ENCODE data around the gene BORCS8. TPM values are rescaled to one million over a fixed set of nuclear protein-coding genes. Genes with fewer than 3 reads are reported as not detected.

The BORCS8 gene
- total and polyA plus RNA-seq, 2 of the 13 experiments (the other 11 are each of a cell fraction or from before 2014, with no cell fraction given) = 9.6 to 13.3 TPM

GRCh38 chr19:19138109-19138981 lies 53.6 kb downstream of the BORCS8 start, which contains the start of gene TMEM161A (continued):
- TF ChIP-seq ZBTB40 (IDR thresholded peaks at IDR 0.05) (no peak), ZBTB40 (CRISPR knock-in tag; IDR thresholded peaks at IDR 0.05) (peak; percentile 18; the same call in 1 of the 2 replicates), ZNF580 (CRISPR knock-in tag; IDR thresholded peaks at IDR 0.05; ENCODE audit: borderline replicate concordance, low read depth) (peak; percentile 73; the same call in 1 of the 2 replicates), ZNF34 (CRISPR knock-in tag; IDR thresholded peaks at IDR 0.05; ENCODE audit: borderline replicate concordance) (no peak), ZNF562 (CRISPR knock-in tag; IDR thresholded peaks at IDR 0.05; ENCODE audit: borderline replicate concordance) (no peak), GFI1 (CRISPR knock-in tag; IDR thresholded peaks at IDR 0.05; ENCODE audit: borderline replicate concordance) (peak; percentile 53; the same call in 1 of the 2 replicates), ZNF740 (CRISPR knock-in tag; IDR thresholded peaks at IDR 0.05) (peak; percentile 92), YY1 (IDR thresholded peaks at IDR 0.05; ENCODE audit: insufficient read depth, insufficient replicate concordance, low read depth, low read length) (peak; percentile 53), ZFX (CRISPR knock-in tag; IDR thresholded peaks at IDR 0.05; ENCODE audit: low read depth) (peak; percentile 95), CBX2 (IDR thresholded peaks at IDR 0.05; ENCODE audit: low read depth, low read length) (no peak), CBX2 (CRISPR knock-in tag; IDR thresholded peaks at IDR 0.05; ENCODE audit: low read depth) (no peak), RBFOX2 (IDR thresholded peaks at IDR 0.05; ENCODE audit: low read depth, low read length) (peak; percentile 82), KDM5A (IDR thresholded peaks at IDR 0.05; ENCODE audit: borderline replicate concordance, low read length) (peak; percentile 32; the same call in 1 of the 2 replicates), ZKSCAN8 (CRISPR knock-in tag; IDR thresholded peaks at IDR 0.05; ENCODE audit: borderline replicate concordance) (peak; percentile 25; the same call in 1 of the 2 replicates), NFIB (CRISPR knock-in tag; IDR thresholded peaks at IDR 0.05; ENCODE audit: borderline replicate concordance) (no peak), THAP7 (CRISPR knock-in tag; IDR thresholded peaks at IDR 0.05) (0 out of 2 replicates have a peak, but pooled peaks have one; percentile 71)
